ENCODE data around the gene HSPA9.
"Not testable (repeated sequence)": the region's sequence is repeated elsewhere in the genome, so short reads cannot be mapped to it uniquely, and the experiment has no call there.

HSPA9 gene

GRCh38 chr5:138514021-138514420 lies 61.2 kb downstream of the HSPA9 start:
- no peak overlapping the region for H3K4me3 ChIP-seq (ENCODE audit: low read length)
- TF ChIP-seq CTCF (conservative IDR thresholded peaks at IDR 0.05; ENCODE audit: low read length): no peak
- DNase-seq (ENCODE audit: low read depth): no peak

GRCh38 chr5:138508958-138509357 lies 66.2 kb downstream of the HSPA9 start:
- DNase-seq (ENCODE audit: low read depth): peak; percentile 76
- TF ChIP-seq CTCF (conservative IDR thresholded peaks at IDR 0.05; ENCODE audit: low read length): no peak
- H3K4me3 ChIP-seq (ENCODE audit: low read length): no peak overlapping the region

GRCh38 chr5:138507485-138507884 lies 67.7 kb downstream of the HSPA9 start:
- not testable (repeated sequence) for H3K4me3 ChIP-seq (ENCODE audit: low read length)
- DNase-seq (ENCODE audit: low read depth): peak; percentile 97

- no peak overlapping the region for H3K4me3 ChIP-seq (ENCODE audit: low read length)
- DNase-seq (ENCODE audit: low read depth): peak; percentile 78
- TF ChIP-seq CTCF (conservative IDR thresholded peaks at IDR 0.05; ENCODE audit: low read length): no peak
These were observed 68.6 kb downstream of the HSPA9 start for GRCh38 chr5:138506370-138507306.

- DNase-seq (ENCODE audit: low read depth): peak; percentile 64
- no peak for TF ChIP-seq CTCF (conservative IDR thresholded peaks at IDR 0.05; ENCODE audit: low read length)
- no peak overlapping the region for H3K4me3 ChIP-seq (ENCODE audit: low read length)
These were observed 70.4 kb downstream of the HSPA9 start for GRCh38 chr5:138504799-138505198.
